GM19463 (cell line): ENCODE results near the gene KISS1R.
A peak's percentile ranks its signal among the peaks of the same experiment; 100 is the strongest.

Experiments used
- ATAC-seq: cut with Tn5 transposase; IDR thresholded peaks from one replicate; pipeline ENCODE4 v1.9.1; 2021; ENCODE audit warnings: mild to moderate bottlenecking, moderate library complexity; ENCODE audit not compliant: unreplicated experiment

KISS1R gene

GRCh38 chr19:919199-920050 is 2.3 kb downstream of the KISS1R start:
- ATAC-seq, result no peak

GRCh38 chr19:920051-920864 is 3.1 kb downstream of the KISS1R start:
- no peak for ATAC-seq

- no peak for ATAC-seq
These were observed 7.5 kb downstream of the KISS1R start for GRCh38 chr19:924553-925086.

GRCh38 chr19:925087-925525 is 8.0 kb downstream of the KISS1R start:
- peak; percentile 45 for ATAC-seq

- ATAC-seq, result peak; percentile 60
These were observed 8.6 kb downstream of the KISS1R start, which contains the start of gene ARID3A for GRCh38 chr19:925526-926322. ARID3A (plus strand) TSS chr19:926035; CDS start chr19:929529, 3,494 bp downstream.

GRCh38 chr19:926323-926588 is 9.1 kb downstream of the KISS1R start:
- ATAC-seq, result no peak

GRCh38 chr19:926589-927350 is 9.6 kb downstream of the KISS1R start:
- no peak for ATAC-seq

GRCh38 chr19:927351-927779 is 10.2 kb downstream of the KISS1R start:
- ATAC-seq, result no peak

- no peak for ATAC-seq
These were observed 10.8 kb downstream of the KISS1R start for GRCh38 chr19:927780-928401.

GRCh38 chr19:928471-929202 is 11.5 kb downstream of the KISS1R start:
- ATAC-seq, result no peak

GRCh38 chr19:929203-929890 is 12.2 kb downstream of the KISS1R start:
- no peak for ATAC-seq

GRCh38 chr19:929891-930258 is 12.7 kb downstream of the KISS1R start:
- no peak for ATAC-seq

- ATAC-seq, result no peak
These were observed 14.9 kb downstream of the KISS1R start for GRCh38 chr19:931860-932647.

- no peak for ATAC-seq
These were observed 15.8 kb downstream of the KISS1R start for GRCh38 chr19:932648-933552.

GRCh38 chr19:933553-933882 is 16.4 kb downstream of the KISS1R start:
- ATAC-seq, result no peak

- no peak for ATAC-seq
These were observed 17.2 kb downstream of the KISS1R start for GRCh38 chr19:934197-934840.
